GM12878 (cell line): ENCODE measurements around the gene DTD2. TPM values are rescaled to one million over a fixed set of nuclear protein-coding genes. Genes with fewer than 3 reads are reported as not detected.

ENCODE experiments used
- ATAC-seq: fragments of 200-7000 bp; cut with Tn5 transposase; 3 replicates; pipeline ENCODE4 v1.9.1; 2020; ENCODE audit warnings: mild to moderate bottlenecking, moderate library complexity
- BruUV-seq: library from RNA; stranded (reverse); fragments of 400-500 nt; replicated peaks from 2 replicates; lab custom pipeline; 2021; lab: Mats Ljungman, UMichigan
- CTCF ChIA-PET: fragments of 300-600 bp; sonication (Branson Sonifier 250); formaldehyde crosslinking; extraction: SDS; loops from one replicate; lab custom pipeline; 2021; ENCODE audit warnings: inconsistent platforms; lab: Yijun Ruan, JAX
- POLR2A ChIA-PET: fragments of 350-600 bp; formaldehyde crosslinking; extraction: SDS; loops from one replicate; lab custom pipeline; 2021; ENCODE audit warnings: inconsistent platforms; lab: Charles Lee
- RAD21 ChIA-PET: fragments of 300-600 bp; sonication (Branson Sonifier 250); formaldehyde crosslinking; loops from one replicate; lab custom pipeline; 2023; ENCODE audit warnings: antibody characterized with exemption; ENCODE audit not compliant: unreplicated experiment; lab: Charles Lee
- SMC1A ChIA-PET: fragments of 300-600 bp; sonication (Branson Sonifier 250); formaldehyde crosslinking; loops from one replicate; lab custom pipeline; 2023; ENCODE audit not compliant: unreplicated experiment, uncharacterized antibody; lab: Charles Lee
- DNase-seq: peaks from one replicate; pipeline ENCODE4 v3.0.0-alpha.2; 2011; ENCODE audit warnings: low read depth, low spot score
- FAIRE-seq: peaks from 3 replicates; lab custom pipeline; 2011; peaks lifted over from hg19 to GRCh38; lab: Jason Lieb, UNC
- H2AFZ ChIP-seq: 2 replicates; pipeline ENCODE4 v1.6.0; 2011; ENCODE audit warnings: low read depth, low read length, control low read depth; ENCODE audit not compliant: control insufficient read depth
- H3K27ac ChIP-seq: 2 replicates; pipeline ENCODE4 v1.5.1; 2011; ENCODE audit warnings: control low read depth; ENCODE audit not compliant: control insufficient read depth, insufficient read depth
- H3K27me3 ChIP-seq, 2 experiments: replicated peaks in 1 of 2; 2 replicates each; pipeline versions ENCODE4 v1.6.0 to v1.6.1; 2011; ENCODE audit warnings: low read length in 1 of 2; ENCODE audit not compliant: control insufficient read depth in 2 of 2, insufficient read depth in 2 of 2
- H3K36me3 ChIP-seq, 2 experiments: 2 replicates each; pipeline ENCODE4 v1.5.1; 2011; ENCODE audit warnings: low read length in 1 of 2; ENCODE audit not compliant: control insufficient read depth in 2 of 2, insufficient read depth in 2 of 2
- H3K4me1 ChIP-seq: 2 replicates; pipeline ENCODE4 v1.6.1; 2011; ENCODE audit warnings: mild to moderate bottlenecking, low read length, moderate library complexity, mixed read lengths; ENCODE audit not compliant: control insufficient read depth, insufficient read depth
- H3K4me2 ChIP-seq: 2 replicates; pipeline ENCODE4 v1.6.0; 2011; ENCODE audit warnings: control low read depth; ENCODE audit not compliant: control insufficient read depth, insufficient read depth
- H3K4me3 ChIP-seq: fragments of 200-600 bp; sonication (generic); 2 replicates; pipeline ENCODE4 v1.5.1; 2016
- H3K79me2 ChIP-seq: 2 replicates; pipeline ENCODE4 v1.6.0; 2011; ENCODE audit warnings: low read length; ENCODE audit not compliant: control insufficient read depth, insufficient read depth
- H3K9ac ChIP-seq: 2 replicates; pipeline ENCODE4 v1.8.0; 2011; ENCODE audit warnings: low read length, control low read depth, mixed read lengths; ENCODE audit not compliant: control insufficient read depth, insufficient read depth
- H3K9me3 ChIP-seq: replicated peaks from 3 replicates; pipeline ENCODE4 v1.5.1; 2011; ENCODE audit warnings: mild to moderate bottlenecking, low read length; ENCODE audit not compliant: control insufficient read depth, insufficient read depth
- H4K20me1 ChIP-seq: 2 replicates; pipeline ENCODE4 v1.6.0; 2011; ENCODE audit not compliant: control insufficient read depth, insufficient read depth
- ATF7 ChIP-seq: fragments of 450-650 bp; IDR thresholded peaks from 2 replicates; pipeline ENCODE4 v1.6.1; 2016; ENCODE audit warnings: low read depth, mild to moderate bottlenecking
- CBX3 ChIP-seq: fragments of 200-600 bp; sonication (generic); IDR thresholded peaks from 2 replicates; pipeline ENCODE4 v1.6.1; 2016; ENCODE audit warnings: low read depth, borderline replicate concordance
- CEBPB ChIP-seq, 2 experiments: fragments of 150-350 bp in 1 of 2; IDR thresholded peaks; 2 replicates each; pipeline ENCODE4 v1.6.1; 2012 to 2014; ENCODE audit warnings: low read depth in 2 of 2, low read length in 2 of 2, borderline replicate concordance in 1 of 2, inconsistent platforms in 1 of 2
- DPF2 ChIP-seq: fragments of 450-650 bp; IDR thresholded peaks from 2 replicates; pipeline ENCODE4 v1.6.1; 2017; ENCODE audit warnings: mild to moderate bottlenecking
- EP300 ChIP-seq, 2 experiments: fragments of 150-350 bp in 1 of 2; IDR thresholded peaks; 2 replicates each; pipeline ENCODE4 v1.6.1; 2011 to 2012; ENCODE audit warnings: low read depth in 2 of 2, low read length in 2 of 2, borderline replicate concordance in 1 of 2, improper control_type of control experiment in 1 of 2, inconsistent platforms in 1 of 2; ENCODE audit not compliant: control insufficient read depth in 1 of 2
- IKZF1 ChIP-seq: fragments of 450-650 bp; conservative IDR thresholded peaks from 2 replicates; pipeline ENCODE4 v1.6.1; 2017; ENCODE audit warnings: antibody characterized with exemption, mild to moderate bottlenecking
- IKZF2 ChIP-seq, 2 experiments: fragments of 450-650 bp; IDR thresholded peaks; 2 replicates each; pipeline ENCODE4 v1.6.1; 2017; ENCODE audit warnings: mild to moderate bottlenecking in 2 of 2, moderate library complexity in 2 of 2
- MTA2 ChIP-seq: fragments of 450-650 bp; IDR thresholded peaks from 2 replicates; pipeline ENCODE4 v1.6.1; 2016; ENCODE audit warnings: low read depth, mild to moderate bottlenecking, moderate library complexity
- NFIC ChIP-seq: IDR thresholded peaks from 2 replicates; pipeline ENCODE4 v1.6.1; 2012; ENCODE audit warnings: low read depth, mild to moderate bottlenecking, inconsistent platforms, low read length, moderate library complexity
- PBX3 ChIP-seq: IDR thresholded peaks from 2 replicates; pipeline ENCODE4 v1.6.1; 2011; ENCODE audit warnings: mild to moderate bottlenecking, low read depth, low read length, moderate library complexity; ENCODE audit not compliant: insufficient replicate concordance
- RUNX3 ChIP-seq: IDR thresholded peaks from 2 replicates; pipeline ENCODE4 v1.6.1; 2012; ENCODE audit warnings: low read length, inconsistent platforms
- SKIL ChIP-seq: fragments of 450-650 bp; IDR thresholded peaks from 2 replicates; pipeline ENCODE4 v1.6.1; 2017; ENCODE audit warnings: mild to moderate bottlenecking, low read depth, inconsistent platforms; ENCODE audit not compliant: poor library complexity, severe bottlenecking
- SMC3 ChIP-seq: IDR thresholded peaks from 2 replicates; pipeline ENCODE4 v1.6.1; 2011; ENCODE audit warnings: low read length, improper control_type of control experiment, borderline replicate concordance
- SPI1 ChIP-seq: IDR thresholded peaks from 2 replicates; pipeline ENCODE4 v1.6.1; 2011; ENCODE audit warnings: low read depth, mild to moderate bottlenecking, low read length, moderate library complexity, borderline replicate concordance; ENCODE audit not compliant: insufficient read depth
- ZNF687 ChIP-seq: fragments of 450-650 bp; IDR thresholded peaks from 2 replicates; pipeline ENCODE4 v1.6.1; 2017; ENCODE audit warnings: mild to moderate bottlenecking, moderate library complexity
- in situ Hi-C: fragments of 300-500 bp; cut with MboI; formaldehyde crosslinking; loops from 9 replicates; pipeline ENCODE4 v1.14.3; 2018; ENCODE audit warnings: mixed read lengths
- intact Hi-C: fragments of 100-400 bp; cut with micrococcal nuclease; formaldehyde crosslinking; loops from one replicate; pipeline ENCODE4 v1.14.2; 2022; ENCODE audit not compliant: unreplicated experiment
- polyA plus RNA-seq, 11 experiments: library from polyadenylated mRNA; depleted of rRNA in 4 of 11; unstranded in 6 of 11; stranded (reverse) in 5 of 11; fragments of >200 nt; fragmentation: Nextera tagmentation in 4 of 11; fragmentation: Illumina TruSeq in 1 of 11; extraction: Ambion mirVana in 4 of 11; extraction: Trizol in 1 of 11; gene quantifications; 1 replicate in 1 of 11; 2 replicates in 10 of 11; pipeline versions ENCODE4 v1.2.1 to v1.2.3, GENCODE V29; 2011 to 2016; ENCODE audit warnings: inconsistent platforms in 2 of 11, missing spikeins in 2 of 11, low read depth in 1 of 11
- total RNA-seq, 4 experiments: library from RNA; depleted of rRNA in 3 of 4; stranded (reverse); fragments of >200 nt in 3 of 4; fragmentation: Illumina TruSeq in 1 of 4; extraction: Trizol in 1 of 4; gene quantifications; 2 replicates each; pipeline versions ENCODE4 v1.2.1 to v1.2.3, GENCODE V29; 2013 to 2021

The DTD2 gene
- total and polyA plus RNA-seq, 10 of the 15 experiments (the other 5 are each of a cell fraction or from before 2014, with no cell fraction given): 4.5 to 32.8 (median 15.9) TPM

GRCh38 chr14:31489691-31490090 lies 32.4 kb upstream of the DTD2 start:
- peak; percentile 31 for DNase-seq
- peak; percentile 92 for FAIRE-seq
- Histone ChIP-seq H3K9ac (no peak overlapping the region), H3K4me3 (no peak overlapping the region), H4K20me1 (no peaks in the 10 kb centered on the region), H3K27me3 (no peaks in the 10 kb centered on the region), H3K9me3 (no peaks in the 10 kb centered on the region; the same call in 2 of the 3 replicates), H3K36me3 (no peaks in the 10 kb centered on the region), H2AFZ (no peak overlapping the region), H3K79me2 (no peaks in the 10 kb centered on the region), H3K4me1 (peaks cover 13% of the 10 kb centered on the region), H3K27ac (no peak overlapping the region), H3K4me2 (0 out of 2 replicates have a peak overlapping the region, but pooled peaks have one; percentile 23)
- CTCF ChIA-PET: no interaction called here
- intact Hi-C loops: no loop called here
- BruUV-seq: no TSS peak
- SMC1A ChIA-PET: no interaction called here
- peak; percentile 85 for ATAC-seq
- POLR2A ChIA-PET: no interaction called here
- RAD21 ChIA-PET: no interaction called here
- in situ Hi-C loops: no loop called here
- TF ChIP-seq ATF7 (0 out of 2 replicates have a peak, but pooled peaks have one; percentile 12), PBX3 (no peak), MTA2 (peak; percentile 70), SKIL (no peak), RUNX3 (peak; percentile 63), EP300 (IDR thresholded peaks at IDR 0.05; ENCODE audit: borderline replicate concordance in 1 of 2, control insufficient read depth in 1 of 2, low read depth in 2 of 2, low read length in 2 of 2) (peak in 1 of 2 experiments; percentile 29; a peak in 2 of 4 replicates), NFIC (0 out of 2 replicates have a peak, but pooled peaks have one; percentile 22), CEBPB (IDR thresholded peaks at IDR 0.05; ENCODE audit: borderline replicate concordance in 1 of 2, low read depth in 2 of 2, low read length in 2 of 2) (no peak), ZNF687 (0 out of 2 replicates have a peak, but pooled peaks have one; percentile 21), CBX3 (no peak), DPF2 (peak; percentile 36; the same call in 1 of the 2 replicates), SPI1 (peak; percentile 58; the same call in 1 of the 2 replicates), IKZF1 (0 out of 2 replicates have a peak, but pooled peaks have one; percentile 15), IKZF2 (IDR thresholded peaks at IDR 0.05) (peak; percentile 44 to 57; a peak in 2 of 4 replicates), SMC3 (no peak)
